Adrenal gland (tissue), 12 donors: ENCODE results near the gene C1QTNF1. TPM values are rescaled to one million over a fixed set of nuclear protein-coding genes. Genes with fewer than 3 reads are reported as not detected.

ENCODE experiments used
- DNase-seq, 7 donors: peaks; one replicate each; pipeline ENCODE4 v3.0.0-alpha.2; 2019 to 2020
- H3K27ac ChIP-seq, 5 donors: fragments of 200-600 bp; sonication (generic) in 4 of 5; 1 replicate in 3 of 5; 2 replicates in 2 of 5; pipeline versions ENCODE4 v1.5.1 to v1.8.0; 2016 to 2020; ENCODE audit warnings: mild to moderate bottlenecking in 1 of 5
- H3K27me3 ChIP-seq: fragments of 200-600 bp; 2 replicates; pipeline ENCODE4 v1.8.0; 2021
- H3K36me3 ChIP-seq, 2 donors: fragments of 200-600 bp; replicated peaks in 1 of 2; 1 replicate in 1 of 2; 2 replicates in 1 of 2; pipeline versions ENCODE4 v1.5.1 to v1.8.0; 2018 to 2022
- H3K4me1 ChIP-seq, 2 donors: fragments of 200-600 bp; replicated peaks in 1 of 2; 1 replicate in 1 of 2; 2 replicates in 1 of 2; pipeline versions ENCODE4 v1.5.1 to v1.8.0; 2018 to 2021
- H3K4me3 ChIP-seq, 4 donors: fragments of 200-600 bp; sonication (generic) in 3 of 4; one replicate each; pipeline ENCODE4 v1.5.1; 2016 to 2018
- H3K9me3 ChIP-seq, 3 donors: fragments of 200-600 bp; sonication (generic) in 1 of 3; replicated peaks in 1 of 3; 1 replicate in 2 of 3; 2 replicates in 1 of 3; pipeline versions ENCODE4 v1.5.1 to v1.8.0; 2016 to 2021
- POLR2A ChIP-seq, 2 donors: fragments of 450-650 bp; IDR thresholded peaks; one replicate each; pipeline ENCODE4 v1.6.1; 2017; ENCODE audit warnings: antibody characterized with exemption in 2 of 2, mild to moderate bottlenecking in 2 of 2, moderate library complexity in 1 of 2
- WGBS, 4 donors: extraction: QIAGEN DNeasy Blood & Tissue Kit in 2 of 4; methylation state at CpG; one replicate each; pipeline versions ENCODE4 v1.1.5 to v1.1.7; 2013 to 2017; 5-methylcytosine and 5-hydroxymethylcytosine counted together
- intact Hi-C, 2 donors: fragments of 100-400 bp; cut with DNase I; formaldehyde crosslinking; loops; one replicate each; pipeline versions ENCODE4 v1.14.1 to v1.15.0; 2022 to 2023
- polyA plus RNA-seq, 3 donors: library from polyadenylated mRNA; stranded (reverse); fragments of 200-250 nt in 2 of 3; fragments of 350-450 nt in 1 of 3; fragmentation: Illumina TruSeq in 1 of 3; extraction: RNeasy Lipid Tissue Mini Kit (QIAGEN cat#74804) in 1 of 3; gene quantifications; one replicate each; pipeline ENCODE4 v1.2.3, GENCODE V29; 2013 to 2014
- total RNA-seq, 9 donors: library from RNA; depleted of rRNA in 4 of 9; stranded (reverse); fragments of >200 nt in 4 of 9; fragments of 120-200 nt in 1 of 9; fragmentation: NEBNext Ultra II Directional in 1 of 9; extraction: Animal tissue kit (Norgen Biotek cat#: 25700) in 1 of 9; gene quantifications; one replicate each; pipeline versions ENCODE4 v1.1.0 to v1.2.4, GENCODE V29; 2013 to 2023
- TF ChIP-seq, protein P1 (sequence below), 6 experiments: fragments of 450-650 bp in 4 of 6; fragments of 200-600 bp in 2 of 6; sonication (generic) in 1 of 6; IDR thresholded peaks; 1 replicate in 5 of 6; 2 replicates in 1 of 6; pipeline versions ENCODE4 v1.5.1 to v1.8.0; 2016 to 2021; ENCODE audit warnings: antibody characterized with exemption in 6 of 6, mild to moderate bottlenecking in 2 of 6, moderate library complexity in 1 of 6
- donor health status: healthy with polysubstance abuse.
- donor health status: Bipolar disorder and iron deficiency.
- donor health status: DM: yes; HTN: yes; CAD: no.
- donor health status: DM: no; HTN: no; CAD: no.
- donor health status: DM: no; HTN: no; CAD: no.
- donor health status: DM: yes; HTN: yes; CAD: no.

The C1QTNF1 gene
- total and polyA plus RNA-seq, 12 donors = 17.2 to 175 (median 120) TPM

DNA sequence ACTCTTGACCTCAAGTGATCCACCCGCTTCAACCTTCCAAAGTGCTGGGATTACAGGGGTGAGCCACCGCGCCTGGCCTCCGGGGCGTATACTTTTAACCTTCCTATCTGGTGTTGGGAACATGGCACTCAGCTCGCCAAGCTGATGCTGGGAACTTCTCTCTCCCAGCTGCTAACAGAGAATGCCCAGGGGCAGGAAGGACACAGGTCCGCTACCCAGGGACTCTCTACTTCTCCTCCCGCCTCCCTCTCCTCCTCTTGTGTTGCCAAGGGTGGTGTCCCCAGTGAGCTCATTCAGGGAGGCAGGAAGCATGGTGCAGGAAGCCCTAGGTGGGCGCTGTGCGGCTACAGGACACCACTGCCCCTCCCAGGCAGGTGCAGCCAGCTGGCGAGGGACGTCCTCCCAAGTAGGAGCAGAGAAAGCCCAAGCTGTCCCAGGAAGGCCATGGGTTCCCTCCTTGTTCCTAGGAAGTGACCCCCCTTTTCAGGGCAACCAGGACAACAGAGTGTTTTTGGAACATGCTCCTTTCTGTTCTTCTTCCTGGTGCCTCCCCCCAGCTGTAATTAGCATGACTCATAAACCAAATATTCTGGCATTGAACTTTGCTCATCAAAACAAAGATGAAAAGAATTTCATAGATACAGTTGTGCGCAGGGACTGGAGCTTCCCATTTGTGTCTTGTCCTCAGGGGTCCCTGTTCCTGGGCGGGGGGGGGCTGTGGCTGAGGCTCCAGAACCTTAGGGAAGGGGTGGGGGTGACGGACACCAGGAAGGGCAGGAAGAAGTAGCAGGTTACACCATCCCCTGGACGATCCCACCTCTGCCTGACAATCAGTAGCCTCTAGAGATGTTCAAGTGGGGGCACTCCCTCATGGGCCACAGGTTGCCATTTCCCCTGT lies 2.7 kb downstream of the C1QTNF1 start:
- H3K9me3 ChIP-seq = no peaks in the 10 kb centered on the region
- no peaks in the 10 kb centered on the region for H3K36me3 ChIP-seq
- intact Hi-C loops = no loop called here
- no peaks in the 10 kb centered on the region for H3K27me3 ChIP-seq
- H3K27ac ChIP-seq = peak overlapping the region; percentile 94 to 100 (median 95)
- peak overlapping the region in 3 of 4 donors; percentile 27 to 72 (median 69) for H3K4me3 ChIP-seq
- TF ChIP-seq, protein P1, sequence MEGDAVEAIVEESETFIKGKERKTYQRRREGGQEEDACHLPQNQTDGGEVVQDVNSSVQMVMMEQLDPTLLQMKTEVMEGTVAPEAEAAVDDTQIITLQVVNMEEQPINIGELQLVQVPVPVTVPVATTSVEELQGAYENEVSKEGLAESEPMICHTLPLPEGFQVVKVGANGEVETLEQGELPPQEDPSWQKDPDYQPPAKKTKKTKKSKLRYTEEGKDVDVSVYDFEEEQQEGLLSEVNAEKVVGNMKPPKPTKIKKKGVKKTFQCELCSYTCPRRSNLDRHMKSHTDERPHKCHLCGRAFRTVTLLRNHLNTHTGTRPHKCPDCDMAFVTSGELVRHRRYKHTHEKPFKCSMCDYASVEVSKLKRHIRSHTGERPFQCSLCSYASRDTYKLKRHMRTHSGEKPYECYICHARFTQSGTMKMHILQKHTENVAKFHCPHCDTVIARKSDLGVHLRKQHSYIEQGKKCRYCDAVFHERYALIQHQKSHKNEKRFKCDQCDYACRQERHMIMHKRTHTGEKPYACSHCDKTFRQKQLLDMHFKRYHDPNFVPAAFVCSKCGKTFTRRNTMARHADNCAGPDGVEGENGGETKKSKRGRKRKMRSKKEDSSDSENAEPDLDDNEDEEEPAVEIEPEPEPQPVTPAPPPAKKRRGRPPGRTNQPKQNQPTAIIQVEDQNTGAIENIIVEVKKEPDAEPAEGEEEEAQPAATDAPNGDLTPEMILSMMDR (IDR thresholded peaks at IDR 0.05) = no peak
- TF ChIP-seq POLR2A (IDR thresholded peaks at IDR 0.05) = peak; percentile 19 to 84
- 28 to 41% (median 32%) methylated on average over 14 to 16 of the region's 16 CpGs for WGBS, 4 donors
- peaks cover 47 to 65% of the 10 kb centered on the region in 2 donors for H3K4me1 ChIP-seq
- DNase-seq = peak; percentile 37 to 87 (median 78)

DNA sequence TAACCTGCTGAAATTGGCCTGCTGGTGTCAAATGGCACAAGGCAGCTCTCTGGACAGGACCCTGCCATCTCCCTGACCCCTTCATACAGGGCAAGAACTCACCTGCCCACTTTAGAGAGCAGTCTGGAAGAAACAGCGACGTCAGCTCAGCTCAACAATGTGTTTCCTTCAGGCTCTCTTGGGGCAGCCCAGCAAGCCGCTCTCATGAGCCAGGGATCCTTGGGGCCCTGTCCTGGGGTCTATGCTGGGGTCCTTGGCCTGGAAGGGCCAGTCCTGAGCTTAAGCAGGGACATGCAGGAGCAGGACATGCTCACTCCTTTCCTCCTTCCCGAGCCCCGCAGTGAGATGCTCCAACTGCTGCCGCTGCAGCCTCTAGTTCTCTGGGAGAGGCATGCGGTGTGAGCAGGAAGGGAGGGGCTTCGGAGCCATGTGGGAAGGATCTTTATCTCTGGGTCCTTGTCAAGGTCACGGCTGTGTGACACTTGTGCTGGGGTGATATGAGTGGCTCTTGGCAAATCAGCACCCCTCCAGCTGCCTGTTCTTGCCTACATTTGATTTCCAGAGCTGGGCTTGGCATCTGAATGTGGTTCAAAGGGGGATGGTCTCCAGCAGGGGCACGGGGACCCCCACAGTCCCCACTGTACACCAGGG lies 3.4 kb downstream of the C1QTNF1 start:
- Histone ChIP-seq H3K27me3 (no peaks in the 10 kb centered on the region), H3K36me3 (no peaks in the 10 kb centered on the region), H3K27ac (peak overlapping the region; percentile 94 to 100 (median 95)), H3K4me3 (peak overlapping the region; percentile 2 to 72 (median 34)), H3K9me3 (no peaks in the 10 kb centered on the region), H3K4me1 (peaks cover 47 to 57% of the 10 kb centered on the region in 2 donors)
- intact Hi-C loops = no loop called here
- TF ChIP-seq POLR2A (IDR thresholded peaks at IDR 0.05) = peak; percentile 66 to 97
- TF ChIP-seq, protein P1 (IDR thresholded peaks at IDR 0.05) = peak in 1 of 6 experiments; percentile 1
- DNase-seq = peak; percentile 76 to 97 (median 94)
- WGBS, 4 donors = 17 to 27% (median 21%) methylated on average over 1 to 10 of the region's 10 CpGs

DNA sequence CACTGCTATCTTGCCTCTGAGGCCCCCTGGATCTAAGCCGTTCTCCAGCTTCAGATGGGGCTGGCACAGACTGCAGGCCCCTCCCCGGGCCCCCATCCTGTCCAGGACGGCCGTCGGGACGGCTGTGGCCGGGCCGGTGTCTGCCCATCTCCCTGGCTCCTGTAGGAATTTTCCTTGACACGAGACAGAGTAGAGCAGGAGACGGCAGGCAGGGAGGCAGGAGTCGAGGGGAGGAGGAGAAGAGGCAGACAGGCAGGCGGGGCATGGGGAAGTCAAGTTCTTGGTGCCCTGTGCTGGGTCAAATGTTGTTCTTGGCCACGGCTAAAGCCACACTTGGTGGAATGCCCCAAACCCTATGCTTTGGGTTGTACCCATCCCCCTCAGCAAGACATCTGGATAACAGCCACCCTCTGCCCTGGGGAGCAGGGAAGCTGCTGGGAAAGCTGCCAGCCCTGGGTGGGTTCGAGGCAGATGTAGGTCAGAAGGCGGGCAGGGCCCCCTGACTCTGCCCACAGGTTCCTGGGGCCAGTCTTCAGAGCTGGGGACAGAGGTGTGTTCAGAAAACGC lies 4.0 kb downstream of the C1QTNF1 start:
- peaks cover 47 to 51% of the 10 kb centered on the region in 2 donors for H3K4me1 ChIP-seq
- TF ChIP-seq POLR2A (IDR thresholded peaks at IDR 0.05) = no peak
- TF ChIP-seq, protein P1 (IDR thresholded peaks at IDR 0.05) = no peak
- WGBS, 4 donors = 14 to 27% (median 18%) methylated on average over 4 to 16 of the region's 16 CpGs
- H3K27ac ChIP-seq = peak overlapping the region; percentile 94 to 100 (median 95)
- DNase-seq = peak; percentile 49 to 87 (median 75)
- H3K27me3 ChIP-seq = no peaks in the 10 kb centered on the region
- intact Hi-C loops = no loop called here
- no peaks in the 10 kb centered on the region for H3K36me3 ChIP-seq
- peak overlapping the region in 2 of 4 donors; percentile 27 to 72 for H3K4me3 ChIP-seq
- H3K9me3 ChIP-seq = no peaks in the 10 kb centered on the region
